HFF-Myc (cell line): ENCODE measurements around the gene UBE2QL1.
"Not testable (repeated sequence)": the region's sequence is repeated elsewhere in the genome, so short reads cannot be mapped to it uniquely, and the experiment has no call there.

ENCODE experiments used
- DNase-seq: peaks from one replicate; pipeline ENCODE4 v3.0.0-alpha.2; 2011; ENCODE audit warnings: low read depth; ENCODE audit errors: extremely low read depth
- H3K4me3 ChIP-seq: replicated peaks from 2 replicates; pipeline ENCODE4 v1.5.1; 2011; ENCODE audit warnings: low read depth, mild to moderate bottlenecking, control low read depth, low read length
- CTCF ChIP-seq: IDR thresholded peaks from 2 replicates; pipeline ENCODE4 v1.5.1; 2012; ENCODE audit warnings: mild to moderate bottlenecking, low read depth, low read length, control low read depth; ENCODE audit errors: missing control alignments

Gene UBE2QL1

DNA sequence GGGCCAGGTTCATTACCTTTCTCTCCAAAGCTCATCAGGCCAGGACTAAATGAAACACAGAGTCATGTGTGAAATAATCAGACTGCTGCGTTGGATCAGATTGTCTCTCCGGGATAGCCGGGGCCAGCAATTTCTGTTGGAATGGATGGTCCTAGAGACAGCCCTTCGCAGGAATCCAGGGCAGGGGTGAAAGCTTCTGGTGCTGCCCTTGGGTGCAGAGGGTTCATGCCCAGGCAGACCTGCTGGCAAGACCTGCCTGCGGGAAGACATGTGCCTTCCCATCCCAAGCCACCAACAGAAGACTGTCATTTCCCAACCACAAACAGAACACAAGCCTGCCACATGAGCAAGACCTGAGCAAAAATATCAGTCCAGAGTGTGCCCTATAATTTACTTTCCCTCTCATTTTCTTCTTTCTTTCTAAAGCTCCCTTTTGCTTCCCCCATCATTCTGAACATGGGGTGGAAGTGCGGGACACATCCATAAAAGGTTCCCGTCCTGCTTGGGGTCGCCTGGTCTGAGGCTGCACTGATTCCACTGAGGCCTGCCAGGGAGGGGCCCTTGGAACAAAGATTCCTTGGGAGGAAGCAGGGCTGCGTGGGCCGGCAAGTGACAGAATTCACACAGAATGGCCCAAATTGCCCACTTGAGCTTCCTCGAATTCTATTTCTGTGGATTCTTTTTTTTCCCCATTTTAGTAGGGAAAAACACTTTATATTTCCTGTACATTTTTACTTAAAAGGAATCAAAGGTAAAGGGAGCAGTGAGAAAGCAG, 57.3 kb downstream of the UBE2QL1 start:
- no peak for DNase-seq
- no peak for TF ChIP-seq CTCF
- no peak overlapping the region for H3K4me3 ChIP-seq

- TF ChIP-seq CTCF = no peak
- DNase-seq = no peak
- H3K4me3 ChIP-seq = no peak overlapping the region
Measured at GRCh38 chr5:6506611-6507010, 58.0 kb downstream of the UBE2QL1 start.

DNA sequence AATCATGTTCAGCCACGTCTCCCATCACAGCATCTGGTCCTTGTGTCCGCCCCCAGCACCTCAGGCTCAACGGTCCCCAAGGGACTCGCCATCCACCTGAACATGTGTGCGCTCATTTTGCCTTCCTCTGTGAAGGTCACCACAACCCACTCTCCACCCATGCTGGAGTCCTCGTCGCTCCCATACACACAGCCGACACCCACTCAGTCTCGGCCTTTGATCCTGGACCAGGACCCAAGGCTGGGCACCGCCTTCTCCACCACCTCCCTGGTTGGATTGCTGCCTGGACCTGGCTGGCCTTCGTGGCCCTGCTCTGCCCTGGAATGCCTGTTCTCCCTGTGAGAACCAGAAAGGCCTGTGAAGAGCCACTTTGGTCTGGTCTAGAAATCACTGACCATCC, 60.3 kb downstream of the UBE2QL1 start:
- DNase-seq = no peak
- H3K4me3 ChIP-seq = no peak overlapping the region
- no peak for TF ChIP-seq CTCF

- no peak for DNase-seq
- H3K4me3 ChIP-seq = no peak overlapping the region
- no peak for TF ChIP-seq CTCF
Measured at GRCh38 chr5:6510132-6510531, 61.5 kb downstream of the UBE2QL1 start.

DNA sequence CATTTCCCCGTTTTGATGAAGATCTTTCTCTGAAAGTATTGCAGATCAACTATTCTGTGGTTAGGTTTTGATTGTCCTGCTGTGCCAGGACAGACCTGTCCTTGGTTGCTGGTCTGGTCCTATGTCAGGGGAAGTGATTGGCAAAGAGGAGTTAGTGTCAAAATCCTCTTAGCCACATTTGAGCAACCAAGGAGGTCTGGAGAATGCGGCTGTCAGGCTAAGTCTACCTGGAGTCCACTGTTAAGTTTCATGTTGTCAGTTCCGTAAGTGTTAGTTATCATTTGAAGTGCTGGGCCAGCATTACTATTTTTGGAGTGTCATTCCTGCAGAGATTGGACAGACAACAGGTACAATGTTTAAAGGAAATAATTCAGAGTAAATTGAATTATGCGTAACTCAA, 62.3 kb downstream of the UBE2QL1 start:
- TF ChIP-seq CTCF = no peak
- DNase-seq = no peak
- H3K4me3 ChIP-seq = no peak overlapping the region

DNA sequence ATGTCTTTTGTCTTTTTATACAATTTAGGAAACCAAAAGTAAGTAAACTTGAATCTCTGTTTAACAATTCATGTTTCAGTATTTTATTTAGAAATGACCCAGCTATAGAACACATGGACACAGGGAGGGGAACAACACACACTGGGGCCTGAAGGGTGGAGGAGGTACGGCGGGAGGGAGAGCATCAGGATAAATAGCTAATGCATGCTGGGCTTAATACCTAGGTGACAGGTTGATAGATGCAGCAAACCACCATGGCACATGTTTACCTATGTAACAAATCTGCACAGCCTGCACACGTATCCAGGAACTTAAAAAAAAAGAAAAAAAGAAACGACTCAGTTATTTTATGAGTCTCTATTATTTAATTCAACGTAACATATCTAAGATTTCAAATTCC, 67.2 kb downstream of the UBE2QL1 start:
- H3K4me3 ChIP-seq, DNase-seq: not testable (repeated sequence)

GRCh38 chr5:6516823-6517222, 68.2 kb downstream of the UBE2QL1 start:
- no peak for TF ChIP-seq CTCF
- no peak for DNase-seq
- no peak overlapping the region for H3K4me3 ChIP-seq
